Measurements from ENCODE around the gene CCDC172. TPM values are rescaled to one million over a fixed set of nuclear protein-coding genes. Genes with fewer than 3 reads are reported as not detected.

CCDC172 gene
- total and polyA plus RNA-seq, 2 of the 4 experiments (the other 2 are of a cell fraction), result not detected

DNA sequence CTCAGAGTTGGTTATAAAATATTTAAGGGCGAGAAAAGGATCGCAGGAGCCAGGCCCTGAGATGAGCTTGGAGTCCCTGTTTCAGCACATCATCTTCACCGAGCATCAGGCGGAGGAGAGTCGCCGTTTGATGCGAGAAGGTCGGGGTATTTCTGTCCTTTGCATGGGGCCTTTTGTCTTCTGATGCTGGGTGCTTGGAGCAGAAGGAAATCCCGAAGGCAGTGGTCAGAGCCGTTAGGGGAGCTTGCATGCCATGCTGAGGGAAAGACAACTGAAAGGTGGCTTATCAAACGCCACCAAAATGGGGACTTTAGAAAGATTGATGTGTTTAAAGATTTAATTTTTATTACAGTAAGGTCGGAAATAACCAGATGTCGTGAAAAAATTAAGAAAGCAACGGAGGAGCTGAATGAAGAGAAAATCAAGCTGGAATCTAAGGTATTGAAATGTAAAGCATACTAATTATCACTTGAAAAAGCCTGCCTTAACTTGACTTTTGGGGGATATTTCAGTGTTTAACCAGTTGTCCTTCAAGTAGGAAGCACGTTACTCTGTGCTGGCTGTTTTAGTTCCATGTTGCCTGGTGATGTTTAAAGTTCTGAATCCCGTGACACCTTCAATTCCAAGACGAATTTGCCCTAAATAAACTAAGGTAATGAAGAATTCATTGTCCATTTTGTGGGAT, 845 bp downstream of the CCDC172 start:
- H3K9me1 ChIP-seq (ENCODE audit: insufficient read depth, low read length), result no peaks in the 10 kb centered on the region
- intact Hi-C loops (cut with micrococcal nuclease), result no loop called here
- no peak for ATAC-seq (ENCODE audit: low read depth)

More for the DNA sequence above, 845 bp downstream of the CCDC172 start:
- no peak overlapping the region for H2AK5ac ChIP-seq (ENCODE audit: low read depth, low read length)
- H3K4ac ChIP-seq (ENCODE audit: low read depth, low read length), result no peak overlapping the region
- H4K5ac ChIP-seq (ENCODE audit: low read depth, low read length), result no peak overlapping the region
- no peak overlapping the region for H2AFZ ChIP-seq (replicated peaks; ENCODE audit: low read length, poor library complexity)
- in situ Hi-C loops (cut with MboI; ENCODE audit: low sequenced_read_pairs) (no loop called here), dilution Hi-C loops (cut with HindIII; ENCODE audit: low sequenced_read_pairs, unreplicated experiment) (no loop called here)
- DNase-seq, result no peak
- no CpG with 5 or more reads among the region's 17 CpGs for WGBS, 2 experiments (ENCODE audit: extremely low coverage in 2 of 2, insufficient read length in 1 of 2)
- no peaks in the 10 kb centered on the region for H3K4me1 ChIP-seq (ENCODE audit: control insufficient read depth, insufficient read depth, low read length)
- no peak overlapping the region for H2BK120ac ChIP-seq (ENCODE audit: low read depth, low read length)
- no peak overlapping the region for H4K91ac ChIP-seq (ENCODE audit: insufficient read depth, low read depth, low read length)
- H3K79me1 ChIP-seq (ENCODE audit: low read depth in 1 of 2, low read length in 2 of 2), result no peaks in the 10 kb centered on the region
- no peak overlapping the region for H3K4me2 ChIP-seq (ENCODE audit: low read depth, low read length)
- TF ChIP-seq MXI1 (IDR thresholded peaks at IDR 0.05; ENCODE audit: borderline replicate concordance, low read depth, low read length), result no peak
- TF ChIP-seq BHLHE40 (IDR thresholded peaks at IDR 0.05; ENCODE audit: low read depth, low read length), result no peak
- TF ChIP-seq, protein P1, sequence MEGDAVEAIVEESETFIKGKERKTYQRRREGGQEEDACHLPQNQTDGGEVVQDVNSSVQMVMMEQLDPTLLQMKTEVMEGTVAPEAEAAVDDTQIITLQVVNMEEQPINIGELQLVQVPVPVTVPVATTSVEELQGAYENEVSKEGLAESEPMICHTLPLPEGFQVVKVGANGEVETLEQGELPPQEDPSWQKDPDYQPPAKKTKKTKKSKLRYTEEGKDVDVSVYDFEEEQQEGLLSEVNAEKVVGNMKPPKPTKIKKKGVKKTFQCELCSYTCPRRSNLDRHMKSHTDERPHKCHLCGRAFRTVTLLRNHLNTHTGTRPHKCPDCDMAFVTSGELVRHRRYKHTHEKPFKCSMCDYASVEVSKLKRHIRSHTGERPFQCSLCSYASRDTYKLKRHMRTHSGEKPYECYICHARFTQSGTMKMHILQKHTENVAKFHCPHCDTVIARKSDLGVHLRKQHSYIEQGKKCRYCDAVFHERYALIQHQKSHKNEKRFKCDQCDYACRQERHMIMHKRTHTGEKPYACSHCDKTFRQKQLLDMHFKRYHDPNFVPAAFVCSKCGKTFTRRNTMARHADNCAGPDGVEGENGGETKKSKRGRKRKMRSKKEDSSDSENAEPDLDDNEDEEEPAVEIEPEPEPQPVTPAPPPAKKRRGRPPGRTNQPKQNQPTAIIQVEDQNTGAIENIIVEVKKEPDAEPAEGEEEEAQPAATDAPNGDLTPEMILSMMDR (conservative IDR thresholded peaks at IDR 0.05; ENCODE audit: low read depth, low read length), result no peak
- TF ChIP-seq CHD1 (IDR thresholded peaks at IDR 0.05; ENCODE audit: low read depth, low read length), result no peak
- TF ChIP-seq NFE2L2 (IDR thresholded peaks at IDR 0.05; ENCODE audit: low read depth, low read length), result no peak
- no peak for TF ChIP-seq POLR2A (IDR thresholded peaks at IDR 0.05; ENCODE audit: low read depth, low read length)
- no peak for TF ChIP-seq SMC3 (IDR thresholded peaks at IDR 0.05; ENCODE audit: low read depth, low read length)
- no peak overlapping the region for H2BK15ac ChIP-seq (ENCODE audit: low read depth, low read length)
- H4K20me1 ChIP-seq (ENCODE audit: insufficient read depth, low read length), result no peaks in the 10 kb centered on the region
- POLR2A ChIA-PET (ENCODE audit: unreplicated experiment), result no interaction called here
- no peak overlapping the region for H3K18ac ChIP-seq (ENCODE audit: low read depth, low read length)
- no peak overlapping the region for H3K27ac ChIP-seq (ENCODE audit: insufficient read depth, low read length)
- H3K56ac ChIP-seq (ENCODE audit: extremely low read depth, insufficient read depth, low read length), result no peak overlapping the region
- no peak overlapping the region for H2AK9ac ChIP-seq (replicated peaks; ENCODE audit: low read depth, low read length, poor library complexity)
- H3K9ac ChIP-seq (ENCODE audit: low read depth, low read length), result no peak overlapping the region
- no peak overlapping the region for H4K8ac ChIP-seq (ENCODE audit: low read depth in 2 of 2, low read length in 2 of 2)
- no peak overlapping the region for H2BK5ac ChIP-seq (ENCODE audit: low read depth, low read length, poor library complexity, severe bottlenecking)
- no TSS peak for BruUV-seq (replicated peaks)
- H3K36me3 ChIP-seq (ENCODE audit: control insufficient read depth, insufficient read depth, low read length), result no peaks in the 10 kb centered on the region
- no peak overlapping the region for H3K14ac ChIP-seq (replicated peaks; ENCODE audit: low read depth, low read length)
- no peak overlapping the region for H3K23ac ChIP-seq (ENCODE audit: low read depth, low read length)
- H2BK20ac ChIP-seq (ENCODE audit: low read depth, low read length), result no peak overlapping the region
- CTCF ChIA-PET, result no interaction called here
- no peaks in the 10 kb centered on the region for H3K9me3 ChIP-seq (ENCODE audit: control insufficient read depth, insufficient read depth, low read length)
- no peak overlapping the region for H3K4me3 ChIP-seq (ENCODE audit: insufficient read depth, low read depth, low read length)
- no peaks in the 10 kb centered on the region for H3K27me3 ChIP-seq (ENCODE audit: control insufficient read depth, insufficient read depth, low read length)

All from IMR-90 (cell line).